GM23338 (cell line): ENCODE measurements around the gene VIL1.

Experiments used
- CTCF ChIP-seq, 2 experiments: fragments of 200-600 bp in 1 of 2; sonication (generic) in 1 of 2; conservative IDR thresholded peaks; 2 replicates each; pipeline versions ENCODE4 v1.5.1 to v1.6.1; 2016 to 2017; ENCODE audit warnings: antibody characterized with exemption in 2 of 2, low read depth in 2 of 2, mild to moderate bottlenecking in 2 of 2, moderate library complexity in 1 of 2
- EZH2 ChIP-seq: fragments of 200-600 bp; sonication (generic); IDR thresholded peaks from one replicate; pipeline ENCODE4 v1.8.0; 2017; ENCODE audit warnings: antibody characterized with exemption, mild to moderate bottlenecking, low read depth; ENCODE audit not compliant: unreplicated experiment
- EZH2phosphoT487 ChIP-seq: fragments of 200-600 bp; sonication (generic); IDR thresholded peaks from one replicate; pipeline ENCODE4 v1.8.1; 2018; ENCODE audit warnings: antibody characterized with exemption; ENCODE audit not compliant: unreplicated experiment
- REST ChIP-seq: IDR thresholded peaks from one replicate; pipeline ENCODE4 v1.6.1; 2018; ENCODE audit warnings: antibody characterized with exemption; ENCODE audit not compliant: unreplicated experiment
- STAT1 ChIP-seq: IDR thresholded peaks from one replicate; pipeline ENCODE4 v1.6.1; 2016; ENCODE audit warnings: antibody characterized with exemption; ENCODE audit not compliant: unreplicated experiment

- TF ChIP-seq CTCF (conservative IDR thresholded peaks at IDR 0.05; ENCODE audit: low read depth in 2 of 2) (no peak), EZH2 (no peak), EZH2phosphoT487 (no peak), REST (no peak), STAT1 (no peak)
Measured at GRCh38 chr2:218422403-218423086, 3.6 kb downstream of the VIL1 start.
